Panc1 (cell line): Measurements from ENCODE around the gene TSPO2. TPM values are rescaled to one million over a fixed set of nuclear protein-coding genes. Genes with fewer than 3 reads are reported as not detected.

Source experiments
- ATAC-seq: fragments of 200-7000 bp; cut with Tn5 transposase; 2 replicates; pipeline ENCODE4 v1.9.1; 2020; ENCODE audit warnings: mild to moderate bottlenecking, moderate library complexity
- BruUV-seq: library from RNA; stranded (reverse); fragments of 400-500 nt; replicated peaks from 2 replicates; lab custom pipeline; 2021; lab: Mats Ljungman, UMichigan
- CTCF ChIA-PET: fragments of 300-600 bp; sonication (Branson Sonifier 250); formaldehyde crosslinking; loops from one replicate; lab custom pipeline; 2022; ENCODE audit warnings: antibody characterized with exemption; lab: Charles Lee
- POLR2A ChIA-PET: fragments of 300-600 bp; sonication (Branson Sonifier 250); formaldehyde crosslinking; loops from one replicate; lab custom pipeline; 2022; ENCODE audit warnings: antibody characterized with exemption; lab: Charles Lee
- DNase-seq: peaks from one replicate; pipeline ENCODE4 v3.0.0-alpha.2; 2010; ENCODE audit warnings: low read depth, low spot score
- H3K27ac ChIP-seq: 2 replicates; pipeline ENCODE4 v1.5.1; 2011; ENCODE audit warnings: mild to moderate bottlenecking, low read length, inconsistent platforms
- H3K27me3 ChIP-seq: fragments of 200-500 bp; sonication (Bioruptor generic); 2 replicates; pipeline ENCODE4 v1.6.0; 2014; ENCODE audit warnings: low read length, inconsistent platforms; ENCODE audit not compliant: control insufficient read depth, insufficient read depth
- H3K36me3 ChIP-seq: fragments of 200-500 bp; sonication (Bioruptor generic); 2 replicates; pipeline ENCODE4 v1.5.1; 2014; ENCODE audit warnings: inconsistent platforms, mild to moderate bottlenecking, low read length, moderate library complexity; ENCODE audit not compliant: control insufficient read depth, insufficient read depth
- H3K4me1 ChIP-seq: 2 replicates; pipeline ENCODE4 v1.5.1; 2011; ENCODE audit warnings: inconsistent platforms, mild to moderate bottlenecking, low read length, moderate library complexity; ENCODE audit not compliant: control insufficient read depth, insufficient read depth
- H3K4me3 ChIP-seq, 2 experiments: 2 replicates each; pipeline ENCODE4 v1.5.1; 2011 to 2012; ENCODE audit warnings: low read depth in 2 of 2, low read length in 2 of 2, mild to moderate bottlenecking in 2 of 2, inconsistent platforms in 1 of 2, moderate library complexity in 1 of 2
- H3K9me3 ChIP-seq: fragments of 200-500 bp; sonication (Bioruptor generic); 2 replicates; pipeline ENCODE4 v1.5.1; 2014; ENCODE audit warnings: low read depth, mild to moderate bottlenecking, inconsistent platforms, low read length, moderate library complexity; ENCODE audit not compliant: control insufficient read depth, insufficient read depth
- CTCF ChIP-seq: fragments of 450-650 bp; IDR thresholded peaks from 2 replicates; pipeline ENCODE4 v1.5.1; 2017; ENCODE audit warnings: mild to moderate bottlenecking
- POLR2AphosphoS5 ChIP-seq: IDR thresholded peaks from 2 replicates; pipeline ENCODE4 v1.6.1; 2012; ENCODE audit warnings: mild to moderate bottlenecking, low read depth, low read length, moderate library complexity
- REST ChIP-seq, 2 experiments: IDR thresholded peaks; 2 replicates each; pipeline ENCODE4 v1.6.1; 2011 to 2012; ENCODE audit warnings: low read depth in 2 of 2, control low read depth in 1 of 2, low read length in 1 of 2, mild to moderate bottlenecking in 1 of 2, moderate library complexity in 1 of 2; ENCODE audit not compliant: insufficient read depth in 1 of 2
- SIN3A ChIP-seq: IDR thresholded peaks from 2 replicates; pipeline ENCODE4 v1.6.1; 2012; ENCODE audit warnings: low read depth, mild to moderate bottlenecking, low read length, moderate library complexity, borderline replicate concordance; ENCODE audit not compliant: insufficient read depth
- TCF7L2 ChIP-seq: IDR thresholded peaks from 2 replicates; pipeline ENCODE4 v1.6.1; 2011; ENCODE audit warnings: mild to moderate bottlenecking, low read depth, low read length, inconsistent platforms
- in situ Hi-C: cut with HindIII; loops from 2 replicates; pipeline ENCODE4 v1.10.0; 2016; ENCODE audit warnings: low sequenced_read_pairs, low pct_unique_long_range_greater_than_20kb
- intact Hi-C: fragments of 100-400 bp; cut with micrococcal nuclease; formaldehyde crosslinking; loops from one replicate; pipeline ENCODE4 v1.10.0; 2022; ENCODE audit not compliant: unreplicated experiment
- total RNA-seq: library from RNA; stranded (reverse); gene quantifications from one replicate; pipeline ENCODE4 v1.2.1, GENCODE V29; 2021; ENCODE audit not compliant: unreplicated experiment

The TSPO2 gene
- total RNA-seq, 1 experiment from 2014 or later = not detected

- in situ Hi-C loops (no loop called here), intact Hi-C loops (no loop called here)
- Histone ChIP-seq H3K4me3 (peak within 1 kb of the TSS; percentile 96 to 97), H3K36me3 (no peaks in the 10 kb centered on the region; the same call in 1 of the 2 replicates), H3K27ac (peak within 1 kb of the TSS; percentile 100), H3K4me1 (peaks cover 17% of the 10 kb centered on the region), H3K9me3 (no peaks in the 10 kb centered on the region), H3K27me3 (no peaks in the 10 kb centered on the region)
- ChIA-PET POLR2A (interaction anchor here (0.5 to 0.6 kb wide), 2 partner anchors 165 to 616 kb away, joined by 3 read pairs; no protein-coding TSS in a partner anchor), CTCF (interaction anchor here (0.6 to 0.7 kb wide), 2 partner anchors 19 to 34 kb away, joined by 3 read pairs; partner anchors contain the start of gene UNC5CL)
- no TSS peak for BruUV-seq
- DNase-seq (no peak), ATAC-seq (peak; percentile 87)
- no peak for TF ChIP-seq SIN3A
- no peak for TF ChIP-seq POLR2AphosphoS5
- TF ChIP-seq REST (IDR thresholded peaks at IDR 0.05; ENCODE audit: insufficient read depth in 1 of 2, low read depth in 2 of 2, low read length in 1 of 2) = no peak
These were observed 30.6 kb downstream of the TSPO2 start, which contains the start of gene NFYA for GRCh38 chr6:41072836-41073202. Gene NFYA (plus strand): TSS chr6:41072974. CDS start chr6:41079090, 6,116 bp downstream.

GRCh38 chr6:41073203-41073967 is 31.1 kb downstream of the TSPO2 start:
- no peaks in the 10 kb centered on the region; the same call in 1 of the 2 replicates for H3K36me3 ChIP-seq
- no peaks in the 10 kb centered on the region for H3K9me3 ChIP-seq
- ChIA-PET CTCF (no interaction called here), POLR2A (no interaction called here)
- peak overlapping the region; percentile 96 to 97 for H3K4me3 ChIP-seq
- no peaks in the 10 kb centered on the region for H3K27me3 ChIP-seq
- ATAC-seq (peak; percentile 40), DNase-seq (no peak)
- peaks cover 17% of the 10 kb centered on the region for H3K4me1 ChIP-seq
- TF ChIP-seq TCF7L2 (no peak), SIN3A (no peak; the same call in 1 of the 2 replicates), POLR2AphosphoS5 (peak; percentile 70), CTCF (peak; percentile 29), REST (IDR thresholded peaks at IDR 0.05; ENCODE audit: insufficient read depth in 1 of 2, low read depth in 2 of 2, low read length in 1 of 2) (no peak)
- intact Hi-C loops = no loop called here
- H3K27ac ChIP-seq = peak overlapping the region; percentile 94
- in situ Hi-C loops = no loop called here
- BruUV-seq = no TSS peak
